WI38 (cell line): Measurements from ENCODE around the gene MAGI1.
"Not testable (repeated sequence)": the region's sequence is repeated elsewhere in the genome, so short reads cannot be mapped to it uniquely, and the experiment has no call there.

ENCODE experiments used
- H3K4me3 ChIP-seq: 2 replicates; pipeline ENCODE4 v1.5.1; 2011; ENCODE audit warnings: low read depth, mild to moderate bottlenecking, control low read depth, low read length
- CTCF ChIP-seq: IDR thresholded peaks from 2 replicates; pipeline ENCODE4 v1.5.1; 2012; ENCODE audit warnings: low read depth, mild to moderate bottlenecking, control low read depth, low read length

The MAGI1 gene

GRCh38 chr3:65720989-65721737 lies 317.6 kb downstream of the MAGI1 start:
- no peak for TF ChIP-seq CTCF
- H3K4me3 ChIP-seq = no peak overlapping the region

- H3K4me3 ChIP-seq = not testable (repeated sequence)
These were observed 319.1 kb downstream of the MAGI1 start for GRCh38 chr3:65719639-65720038.

GRCh38 chr3:65717676-65718346 lies 320.9 kb downstream of the MAGI1 start:
- no peak for TF ChIP-seq CTCF
- no peak overlapping the region for H3K4me3 ChIP-seq

- no peak overlapping the region for H3K4me3 ChIP-seq
- TF ChIP-seq CTCF = no peak
These were observed 322.5 kb downstream of the MAGI1 start for GRCh38 chr3:65716071-65716751.

GRCh38 chr3:65714134-65714533 lies 324.6 kb downstream of the MAGI1 start:
- TF ChIP-seq CTCF = no peak
- H3K4me3 ChIP-seq = no peak overlapping the region

GRCh38 chr3:65713016-65713415 lies 325.7 kb downstream of the MAGI1 start:
- no peak for TF ChIP-seq CTCF

GRCh38 chr3:65712140-65712539 lies 326.6 kb downstream of the MAGI1 start:
- no peak for TF ChIP-seq CTCF
- H3K4me3 ChIP-seq = no peak overlapping the region

More at GRCh38 chr3:65713016-65713415, 325.7 kb downstream of the MAGI1 start:
- H3K4me3 ChIP-seq = no peak overlapping the region
